Dermis microvascular lymphatic vessel endothelial cell (primary cell): ENCODE measurements around the gene MTA3. TPM values are rescaled to one million over a fixed set of nuclear protein-coding genes. Genes with fewer than 3 reads are reported as not detected.
"Not testable (repeated sequence)": the region's sequence is repeated elsewhere in the genome, so short reads cannot be mapped to it uniquely, and the experiment has no call there.

Source experiments
- DNase-seq, 2 donors: peaks; one replicate each; pipeline versions ENCODE4 v3.0.0 to v3.0.0-alpha.2; 2010; ENCODE audit warnings: low read depth in 2 of 2
- total RNA-seq: library from RNA; depleted of rRNA; stranded (reverse); fragments of >200 nt; gene quantifications from 2 replicates; pipeline ENCODE4 v1.2.1, GENCODE V29; 2014

Gene MTA3
- total RNA-seq, 1 donor from 2014 or later: 15.8 TPM

- DNase-seq: not testable (repeated sequence)
These were observed 162.9 kb downstream of the MTA3 start for GRCh38 chr2:42731316-42731715.

GRCh38 chr2:42733852-42734251 is 165.4 kb downstream of the MTA3 start:
- DNase-seq: no peak

GRCh38 chr2:42736598-42737322 is 168.3 kb downstream of the MTA3 start:
- no peak for DNase-seq

- DNase-seq: no peak
These were observed 172.7 kb downstream of the MTA3 start for GRCh38 chr2:42741140-42741539.

GRCh38 chr2:42742740-42743658 is 174.6 kb downstream of the MTA3 start:
- no peak for DNase-seq

GRCh38 chr2:42743659-42743990 is 175.2 kb downstream of the MTA3 start:
- no peak for DNase-seq

GRCh38 chr2:42744545-42745082 is 176.2 kb downstream of the MTA3 start:
- no peak for DNase-seq

GRCh38 chr2:42747422-42747821 is 179.0 kb downstream of the MTA3 start:
- no peak for DNase-seq

GRCh38 chr2:42748840-42749239 is 180.4 kb downstream of the MTA3 start:
- DNase-seq: no peak

- no peak for DNase-seq
These were observed 183.9 kb downstream of the MTA3 start for GRCh38 chr2:42752314-42752713.

- no peak for DNase-seq
These were observed 184.7 kb downstream of the MTA3 start for GRCh38 chr2:42752816-42753813.

GRCh38 chr2:42754021-42754775 is 185.8 kb downstream of the MTA3 start:
- DNase-seq: no peak

- DNase-seq: no peak
These were observed 186.3 kb downstream of the MTA3 start for GRCh38 chr2:42754776-42755140.

GRCh38 chr2:42755191-42755880 is 186.9 kb downstream of the MTA3 start:
- DNase-seq: no peak

GRCh38 chr2:42756150-42756775 is 187.8 kb downstream of the MTA3 start:
- DNase-seq: no peak

GRCh38 chr2:42756966-42757513 is 188.6 kb downstream of the MTA3 start:
- DNase-seq: no peak

GRCh38 chr2:42757981-42758740 is 189.7 kb downstream of the MTA3 start:
- no peak for DNase-seq

GRCh38 chr2:42758751-42759150 is 190.3 kb downstream of the MTA3 start:
- DNase-seq: no peak
